Left hindlimb (tissue), 1 donor: ENCODE results near the gene THRAP3.

ENCODE experiments used
- DNase-seq: peaks from one replicate; pipeline ENCODE4 v3.0.0-alpha.2; 2018

Gene THRAP3

GRCh38 chr1:36253161-36253862, 29.1 kb downstream of the THRAP3 start:
- DNase-seq = no peak

GRCh38 chr1:36256558-36257374, 32.5 kb downstream of the THRAP3 start:
- no peak for DNase-seq

- no peak for DNase-seq
Observed at GRCh38 chr1:36257375-36257767, 33.1 kb downstream of the THRAP3 start.

GRCh38 chr1:36258960-36259344, 34.7 kb downstream of the THRAP3 start:
- DNase-seq = no peak

- DNase-seq = no peak
Observed at GRCh38 chr1:36268981-36269380, 44.7 kb downstream of the THRAP3 start.

- no peak for DNase-seq
Observed at GRCh38 chr1:36269408-36269838, 45.2 kb downstream of the THRAP3 start.

GRCh38 chr1:36273024-36273423, 48.8 kb downstream of the THRAP3 start:
- DNase-seq = no peak

GRCh38 chr1:36274201-36274600, 50.0 kb downstream of the THRAP3 start:
- no peak for DNase-seq

- DNase-seq = no peak
Observed at GRCh38 chr1:36276688-36277087, 52.4 kb downstream of the THRAP3 start.

- no peak for DNase-seq
Observed at GRCh38 chr1:36279110-36279788, 55.0 kb downstream of the THRAP3 start.

GRCh38 chr1:36279789-36280296, 55.6 kb downstream of the THRAP3 start:
- DNase-seq = no peak

GRCh38 chr1:36284061-36284460, 59.8 kb downstream of the THRAP3 start:
- no peak for DNase-seq

GRCh38 chr1:36284517-36284916, 60.3 kb downstream of the THRAP3 start:
- DNase-seq = no peak

GRCh38 chr1:36285443-36286101, 61.3 kb downstream of the THRAP3 start:
- peak; percentile 59 for DNase-seq

- no peak for DNase-seq
Observed at GRCh38 chr1:36286802-36287201, 62.6 kb downstream of the THRAP3 start.

- DNase-seq = no peak
Observed at GRCh38 chr1:36287595-36287994, 63.4 kb downstream of the THRAP3 start.

GRCh38 chr1:36295390-36295789, 71.1 kb downstream of the THRAP3 start:
- DNase-seq = no peak

- no peak for DNase-seq
Observed at GRCh38 chr1:36297062-36297461, 72.8 kb downstream of the THRAP3 start.

GRCh38 chr1:36298640-36299039, 74.4 kb downstream of the THRAP3 start:
- DNase-seq = no peak

- no peak for DNase-seq
Observed at GRCh38 chr1:36300526-36300925, 76.3 kb downstream of the THRAP3 start.

GRCh38 chr1:36301220-36301619, 77.0 kb downstream of the THRAP3 start:
- DNase-seq = no peak

GRCh38 chr1:36303244-36303643, 79.0 kb downstream of the THRAP3 start:
- DNase-seq = no peak
